SK-N-SH treated with all-trans-retinoic acid at 6 μM for 48 hours (cell line): ENCODE measurements around the gene HDDC2.

Source experiments
- ATAC-seq: fragments of 200-7000 bp; cut with Tn5 transposase; 3 replicates; pipeline ENCODE4 v1.9.1; 2020; ENCODE audit warnings: mild to moderate bottlenecking, moderate library complexity
- ARNTL ChIP-seq: fragments of 450-650 bp; formaldehyde crosslinking; IDR thresholded peaks from 2 replicates; pipeline ENCODE4 v1.5.0; 2020; ENCODE audit warnings: low read depth, mild to moderate bottlenecking, moderate library complexity, borderline replicate concordance
- CREB5 ChIP-seq: fragments of 250-450 bp; sonication (Bioruptor Pico); IDR thresholded peaks from 2 replicates; pipeline ENCODE4 v1.5.1; 2020; ENCODE audit warnings: low read depth, mild to moderate bottlenecking, moderate library complexity
- CSRNP3 ChIP-seq: fragments of 250-450 bp; sonication (Bioruptor Pico); IDR thresholded peaks from 2 replicates; pipeline ENCODE4 v1.5.1; 2021; ENCODE audit warnings: mild to moderate bottlenecking, moderate library complexity
- GLIS3 ChIP-seq: fragments of 250-450 bp; sonication (Bioruptor Pico); IDR thresholded peaks from 2 replicates; pipeline ENCODE4 v1.5.0; 2020; ENCODE audit warnings: mild to moderate bottlenecking, moderate library complexity
- ISL1 ChIP-seq: fragments of 250-450 bp; sonication (Bioruptor Pico); IDR thresholded peaks from 2 replicates; pipeline ENCODE4 v2.1.2; 2022; ENCODE audit warnings: mild to moderate bottlenecking, moderate library complexity
- OSR1 ChIP-seq: fragments of 250-450 bp; sonication (Bioruptor Pico); IDR thresholded peaks from 2 replicates; pipeline ENCODE4 v1.8.0; 2022; ENCODE audit warnings: moderate library complexity, mild to moderate bottlenecking, inconsistent platforms
- PATZ1 ChIP-seq: fragments of 250-450 bp; sonication (Bioruptor Pico); IDR thresholded peaks from 2 replicates; pipeline ENCODE4 v1.8.0; 2020; ENCODE audit warnings: mild to moderate bottlenecking, moderate library complexity, borderline replicate concordance
- POU6F1 ChIP-seq: fragments of 250-450 bp; sonication (Bioruptor Pico); IDR thresholded peaks from 2 replicates; pipeline ENCODE4 v1.8.0; 2021; ENCODE audit warnings: low read depth, mild to moderate bottlenecking, moderate library complexity, borderline replicate concordance
- RARB ChIP-seq: fragments of 250-450 bp; sonication (Bioruptor Pico); IDR thresholded peaks from 2 replicates; pipeline ENCODE4 v1.8.0; 2021; ENCODE audit warnings: mild to moderate bottlenecking, moderate library complexity
- TCF4 ChIP-seq: fragments of 250-450 bp; sonication (Bioruptor Pico); IDR thresholded peaks from 2 replicates; pipeline ENCODE4 v1.8.0; 2021; ENCODE audit warnings: mild to moderate bottlenecking, moderate library complexity, borderline replicate concordance
- TOX ChIP-seq: fragments of 250-450 bp; sonication (Bioruptor Pico); IDR thresholded peaks from 2 replicates; pipeline ENCODE4 v1.8.0; 2021; ENCODE audit warnings: mild to moderate bottlenecking, moderate library complexity, borderline replicate concordance
- TSHZ2 ChIP-seq: fragments of 250-450 bp; sonication (Bioruptor Pico); IDR thresholded peaks from 2 replicates; pipeline ENCODE4 v1.5.0; 2020; ENCODE audit warnings: mild to moderate bottlenecking, moderate library complexity
- ZC3H10 ChIP-seq: fragments of 250-450 bp; sonication (Bioruptor Pico); IDR thresholded peaks from 2 replicates; pipeline ENCODE4 v1.5.1; 2021; ENCODE audit warnings: mild to moderate bottlenecking, moderate library complexity
- ZFP3 ChIP-seq: fragments of 250-450 bp; sonication (Bioruptor Pico); IDR thresholded peaks from 2 replicates; pipeline ENCODE4 v1.5.0; 2020; ENCODE audit warnings: mild to moderate bottlenecking, moderate library complexity
- ZFP30 ChIP-seq: fragments of 450-650 bp; formaldehyde crosslinking; IDR thresholded peaks from 2 replicates; pipeline ENCODE4 v1.5.0; 2022; ENCODE audit warnings: mild to moderate bottlenecking, moderate library complexity
- ZNF565 ChIP-seq: fragments of 450-650 bp; formaldehyde crosslinking; conservative IDR thresholded peaks from 2 replicates; pipeline ENCODE4 v1.5.0; 2020; ENCODE audit warnings: low read depth, mild to moderate bottlenecking, moderate library complexity
- ZNF70 ChIP-seq: fragments of 450-650 bp; formaldehyde crosslinking; IDR thresholded peaks from 2 replicates; pipeline ENCODE4 v1.5.0; 2020; ENCODE audit warnings: mild to moderate bottlenecking, moderate library complexity
- ZNF8 ChIP-seq: fragments of 450-650 bp; formaldehyde crosslinking; IDR thresholded peaks from 2 replicates; pipeline ENCODE4 v1.5.0; 2020; ENCODE audit warnings: mild to moderate bottlenecking, moderate library complexity

The HDDC2 gene

GRCh38 chr6:125302840-125303511 lies 1.2 kb upstream of the HDDC2 start:
- no peak for ATAC-seq
- TF ChIP-seq ZNF8 (CRISPR knock-in tag): no peak
- TF ChIP-seq CSRNP3: no peak
- no peak for TF ChIP-seq ZNF565
- no peak for TF ChIP-seq POU6F1 (CRISPR knock-in tag)
- no peak for TF ChIP-seq CREB5 (CRISPR knock-in tag)
- no peak for TF ChIP-seq ZFP3 (CRISPR knock-in tag)
- TF ChIP-seq ZFP30 (CRISPR knock-in tag): no peak
- no peak for TF ChIP-seq TCF4 (CRISPR knock-in tag)
- TF ChIP-seq TOX (CRISPR knock-in tag): no peak
- TF ChIP-seq ZC3H10: no peak
- no peak for TF ChIP-seq TSHZ2 (CRISPR knock-in tag)
- no peak for TF ChIP-seq ISL1 (CRISPR knock-in tag)
- no peak for TF ChIP-seq RARB (CRISPR knock-in tag)

- ATAC-seq: peak; percentile 40
Measured at GRCh38 chr6:125300992-125301434, 754 bp downstream of the HDDC2 start.

More at GRCh38 chr6:125300992-125301434, 754 bp downstream of the HDDC2 start:
- no peak for TF ChIP-seq ARNTL (CRISPR knock-in tag)
- no peak for TF ChIP-seq ZNF8 (CRISPR knock-in tag)
- no peak for TF ChIP-seq ZNF70 (CRISPR knock-in tag)
- no peak for TF ChIP-seq TOX (CRISPR knock-in tag)
- TF ChIP-seq RARB (CRISPR knock-in tag): no peak
- no peak for TF ChIP-seq PATZ1 (CRISPR knock-in tag)
- TF ChIP-seq ISL1 (CRISPR knock-in tag): no peak
- TF ChIP-seq OSR1 (CRISPR knock-in tag): no peak
- no peak for TF ChIP-seq ZFP3 (CRISPR knock-in tag)
- no peak for TF ChIP-seq CSRNP3
- TF ChIP-seq CREB5 (CRISPR knock-in tag): no peak
- TF ChIP-seq POU6F1 (CRISPR knock-in tag): no peak
- no peak for TF ChIP-seq GLIS3 (CRISPR knock-in tag)
- no peak for TF ChIP-seq TSHZ2 (CRISPR knock-in tag)
